GM08714 (cell line): ENCODE data around the gene OTUD3.
"Not testable (repeated sequence)": the region's sequence is repeated elsewhere in the genome, so short reads cannot be mapped to it uniquely, and the experiment has no call there.

Experiments used
- H3K4me3 ChIP-seq: fragments of 200-500 bp; sonication (Bioruptor generic); 2 replicates; pipeline ENCODE4 v1.5.1; 2014; ENCODE audit warnings: mild to moderate bottlenecking, low read length, inconsistent platforms
- ZNF274 ChIP-seq: IDR thresholded peaks from 2 replicates; pipeline ENCODE4 v1.6.1; 2012; ENCODE audit warnings: mild to moderate bottlenecking, low read depth, low read length

OTUD3 gene

GRCh38 chr1:19861842-19862530 lies 20.2 kb upstream of the OTUD3 start:
- no peak overlapping the region for H3K4me3 ChIP-seq
- no peak for TF ChIP-seq ZNF274

GRCh38 chr1:19862944-19863343 lies 19.3 kb upstream of the OTUD3 start:
- no peak overlapping the region for H3K4me3 ChIP-seq
- TF ChIP-seq ZNF274 = no peak

GRCh38 chr1:19864570-19865160 lies 17.5 kb upstream of the OTUD3 start:
- TF ChIP-seq ZNF274 = no peak

GRCh38 chr1:19866029-19866428 lies 16.2 kb upstream of the OTUD3 start:
- TF ChIP-seq ZNF274 = no peak
- H3K4me3 ChIP-seq = no peak overlapping the region

More at GRCh38 chr1:19864570-19865160, 17.5 kb upstream of the OTUD3 start:
- H3K4me3 ChIP-seq = no peak overlapping the region

GRCh38 chr1:19866758-19867157 lies 15.4 kb upstream of the OTUD3 start:
- H3K4me3 ChIP-seq = no peak overlapping the region
- TF ChIP-seq ZNF274 = no peak

GRCh38 chr1:19868575-19868974 lies 13.6 kb upstream of the OTUD3 start:
- not testable (repeated sequence) for H3K4me3 ChIP-seq

- H3K4me3 ChIP-seq = not testable (repeated sequence)
These were observed 12.7 kb upstream of the OTUD3 start for GRCh38 chr1:19869453-19869852.

- no peak overlapping the region for H3K4me3 ChIP-seq
- no peak for TF ChIP-seq ZNF274
These were observed 12.3 kb upstream of the OTUD3 start for GRCh38 chr1:19869929-19870328.

GRCh38 chr1:19872190-19872589 lies 10.0 kb upstream of the OTUD3 start:
- no peak for TF ChIP-seq ZNF274
- no peak overlapping the region for H3K4me3 ChIP-seq

GRCh38 chr1:19877181-19877750 lies 4.9 kb upstream of the OTUD3 start:
- no peak for TF ChIP-seq ZNF274
- no peak overlapping the region for H3K4me3 ChIP-seq

- TF ChIP-seq ZNF274 = no peak
These were observed 4.2 kb upstream of the OTUD3 start for GRCh38 chr1:19877821-19878636.

GRCh38 chr1:19878637-19878985 lies 3.6 kb upstream of the OTUD3 start:
- H3K4me3 ChIP-seq = no peak overlapping the region
- TF ChIP-seq ZNF274 = no peak

More at GRCh38 chr1:19877821-19878636, 4.2 kb upstream of the OTUD3 start:
- no peak overlapping the region for H3K4me3 ChIP-seq

- TF ChIP-seq ZNF274 = no peak
- no peak overlapping the region for H3K4me3 ChIP-seq
These were observed 3.0 kb upstream of the OTUD3 start for GRCh38 chr1:19879227-19879626.

GRCh38 chr1:19879661-19880060 lies 2.5 kb upstream of the OTUD3 start:
- H3K4me3 ChIP-seq = no peak overlapping the region
- no peak for TF ChIP-seq ZNF274

GRCh38 chr1:19880841-19881240 lies 1.4 kb upstream of the OTUD3 start:
- not testable (repeated sequence) for H3K4me3 ChIP-seq
